Left renal pelvis (tissue), 4 donors: ENCODE data around the gene OTUD5. TPM values are rescaled to one million over a fixed set of nuclear protein-coding genes. Genes with fewer than 3 reads are reported as not detected.
"Not testable (repeated sequence)": the region's sequence is repeated elsewhere in the genome, so short reads cannot be mapped to it uniquely, and the experiment has no call there.

ENCODE experiments used
- DNase-seq, 4 donors: peaks; one replicate each; pipeline ENCODE4 v3.0.0-alpha.2; 2013; ENCODE audit warnings: low read depth in 4 of 4, low spot score in 3 of 4
- polyA plus RNA-seq, 4 donors: library from polyadenylated mRNA; unstranded; fragments of 120-200 nt; gene quantifications; one replicate each; pipeline ENCODE4 v1.2.1, GENCODE V29; 2013; ENCODE audit not compliant: insufficient read length in 4 of 4

The OTUD5 gene
- polyA plus RNA-seq, 4 donors, result 59.8 to 67.2 (median 63.9) TPM

GRCh38 chrX:48891402-48892288 is 65.8 kb downstream of the OTUD5 start:
- peak in 2 of 4 donors; percentile 45 to 60 for DNase-seq

GRCh38 chrX:48890934-48891401 is 66.4 kb downstream of the OTUD5 start:
- DNase-seq, result no peak

GRCh38 chrX:48890296-48890925 is 67.0 kb downstream of the OTUD5 start:
- no peak for DNase-seq

DNA sequence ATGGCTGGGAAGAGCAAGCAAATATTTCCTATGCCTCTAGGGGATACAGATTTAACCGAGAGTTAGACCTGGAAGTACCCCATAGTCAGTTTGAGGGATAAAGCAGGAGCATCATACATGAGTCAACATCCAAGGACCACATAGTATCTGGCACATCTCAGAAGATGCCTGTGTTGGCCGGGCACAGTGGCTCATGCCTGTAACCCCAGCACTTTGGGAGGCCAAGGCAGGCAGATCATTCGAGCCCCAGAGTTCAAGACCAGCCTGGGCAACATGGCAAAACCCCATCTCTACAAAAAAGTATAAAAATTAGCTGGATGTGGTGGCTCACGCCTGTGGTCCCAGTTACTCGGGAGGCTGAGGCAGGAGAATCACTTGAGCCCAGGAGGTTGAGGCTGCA is 70.8 kb downstream of the OTUD5 start:
- not testable (repeated sequence) for DNase-seq

DNA sequence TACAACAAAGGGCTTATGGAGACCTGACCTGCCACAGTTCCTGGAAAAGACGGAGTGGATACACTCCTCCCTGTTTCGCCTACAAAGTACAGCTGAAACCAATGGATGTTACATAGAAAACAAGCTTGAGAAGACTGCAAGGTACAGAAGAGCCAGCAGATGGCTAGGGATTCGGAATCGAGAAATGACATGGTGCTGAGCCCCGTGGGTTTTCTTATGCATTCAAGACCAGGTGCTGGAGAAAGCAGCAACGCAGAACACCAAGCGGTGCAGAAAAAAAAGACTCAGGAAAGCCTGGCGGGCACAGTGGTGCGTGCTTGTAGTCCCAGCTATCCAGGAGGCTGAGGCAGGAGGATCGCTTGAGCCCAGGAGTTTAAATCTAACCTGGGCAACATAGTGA is 73.7 kb downstream of the OTUD5 start:
- no peak for DNase-seq

- DNase-seq, result not testable (repeated sequence)
These were observed 80.5 kb downstream of the OTUD5 start for GRCh38 chrX:48876944-48877343.

Other genes with a start within 250 kb of the OTUD5 start
- 1 to 10 TPM in 3 of 4 donors, not detected in 1; 1.6 to 1.7 (median 1.6) TPM for gene GLOD5, start 195.9 kb downstream of the OTUD5 start, polyA plus RNA-seq
- 1 to 10 TPM in 1 of 4 donors, under 1 TPM in 3; 0.26 to 2.4 (median 0.55) TPM for gene GATA1, start 171.0 kb downstream of the OTUD5 start, polyA plus RNA-seq
- 100 to 1,000 TPM; 123 to 209 (median 159) TPM for gene HDAC6, start 155.5 kb downstream of the OTUD5 start, polyA plus RNA-seq
- gene ERAS, start 131.1 kb downstream of the OTUD5 start, polyA plus RNA-seq, result under 1 TPM in 2 of 4 donors, not detected in 2; 0.18 to 0.43 TPM
- gene PCSK1N, start 122.0 kb downstream of the OTUD5 start, polyA plus RNA-seq, result 10 to 100 TPM in 1 of 4 donors, 1 to 10 TPM in 3; 4.4 to 16.8 (median 5.4) TPM
- 10 to 100 TPM; 24.8 to 57.6 (median 34.0) TPM for gene TIMM17B, start 59.8 kb downstream of the OTUD5 start, polyA plus RNA-seq
- gene PQBP1, start 59.7 kb downstream of the OTUD5 start, polyA plus RNA-seq, result 10 to 100 TPM; 60.6 to 86.0 (median 71.9) TPM
- gene SLC35A2, start 46.0 kb downstream of the OTUD5 start, polyA plus RNA-seq, result 10 to 100 TPM; 22.3 to 33.7 (median 30.2) TPM
- gene PIM2, start 38.6 kb downstream of the OTUD5 start, polyA plus RNA-seq, result 1 to 10 TPM; 5.8 to 9.2 (median 6.7) TPM
- 1 to 10 TPM; 2.7 to 6.6 (median 3.5) TPM for gene KCND1, start 14.2 kb upstream of the OTUD5 start, polyA plus RNA-seq
- gene GRIPAP1, start 44.7 kb upstream of the OTUD5 start, polyA plus RNA-seq, result 10 to 100 TPM; 40.3 to 72.8 (median 55.5) TPM
- 10 to 100 TPM; 26.8 to 38.4 (median 34.1) TPM for gene TFE3, start 85.8 kb upstream of the OTUD5 start, polyA plus RNA-seq
- 10 to 100 TPM in 3 of 4 donors, 1 to 10 TPM in 1; 9.5 to 16.5 (median 11.1) TPM for gene CCDC120, start 101.4 kb upstream of the OTUD5 start, polyA plus RNA-seq
- gene PRAF2, start 116.4 kb upstream of the OTUD5 start, polyA plus RNA-seq, result 10 to 100 TPM; 37.7 to 54.3 (median 42.0) TPM
- 10 to 100 TPM; 48.4 to 61.6 (median 55.6) TPM for gene WDR45, start 122.3 kb upstream of the OTUD5 start, polyA plus RNA-seq
- 10 to 100 TPM; 20.5 to 25.1 (median 23.1) TPM for gene GPKOW, start 166.1 kb upstream of the OTUD5 start, polyA plus RNA-seq
- gene MAGIX, start 205.2 kb upstream of the OTUD5 start, polyA plus RNA-seq, result 1 to 10 TPM; 3.5 to 8.5 (median 4.0) TPM
- gene PLP2, start 214.3 kb upstream of the OTUD5 start, polyA plus RNA-seq, result 10 to 100 TPM; 14.8 to 42.3 (median 37.5) TPM
- gene PRICKLE3, start 228.8 kb upstream of the OTUD5 start, polyA plus RNA-seq, result 1 to 10 TPM; 2.5 to 6.2 (median 4.6) TPM
- 1 to 10 TPM; 2.5 to 3.9 (median 3.0) TPM for gene SYP, start 242.6 kb upstream of the OTUD5 start, polyA plus RNA-seq